ENCODE results near the gene TRAPPC3L.

- TF ChIP-seq FOXM1 (IDR thresholded peaks at IDR 0.05; ENCODE audit: borderline replicate concordance): no peak
- TF ChIP-seq ZNF384 (IDR thresholded peaks at IDR 0.05): no peak
- no peak for TF ChIP-seq SP1 (IDR thresholded peaks at IDR 0.05)
- no peak for TF ChIP-seq ELF4 (IDR thresholded peaks at IDR 0.05)
- TF ChIP-seq SUZ12 (IDR thresholded peaks at IDR 0.05): no peak
- no peak for TF ChIP-seq TARDBP (IDR thresholded peaks at IDR 0.05)
- no peak for TF ChIP-seq HDGF (IDR thresholded peaks at IDR 0.05; ENCODE audit: borderline replicate concordance)
- TF ChIP-seq, protein P1, sequence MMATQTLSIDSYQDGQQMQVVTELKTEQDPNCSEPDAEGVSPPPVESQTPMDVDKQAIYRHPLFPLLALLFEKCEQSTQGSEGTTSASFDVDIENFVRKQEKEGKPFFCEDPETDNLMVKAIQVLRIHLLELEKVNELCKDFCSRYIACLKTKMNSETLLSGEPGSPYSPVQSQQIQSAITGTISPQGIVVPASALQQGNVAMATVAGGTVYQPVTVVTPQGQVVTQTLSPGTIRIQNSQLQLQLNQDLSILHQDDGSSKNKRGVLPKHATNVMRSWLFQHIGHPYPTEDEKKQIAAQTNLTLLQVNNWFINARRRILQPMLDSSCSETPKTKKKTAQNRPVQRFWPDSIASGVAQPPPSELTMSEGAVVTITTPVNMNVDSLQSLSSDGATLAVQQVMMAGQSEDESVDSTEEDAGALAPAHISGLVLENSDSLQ (IDR thresholded peaks at IDR 0.05): no peak
- no peak for TF ChIP-seq FOXA1 (IDR thresholded peaks at IDR 0.05)
- no peak for TF ChIP-seq BHLHE40 (IDR thresholded peaks at IDR 0.05; ENCODE audit: borderline replicate concordance)
- no peak for TF ChIP-seq LEF1 (IDR thresholded peaks at IDR 0.05; ENCODE audit: borderline replicate concordance)
- TF ChIP-seq ARNT (IDR thresholded peaks at IDR 0.05): no peak
Measured at GRCh38 chr6:116449565-116449964, 95.9 kb downstream of the TRAPPC3L start.

Data from HEK293T (cell line).